ENCODE data around the gene GFRA4.

GFRA4 gene

DNA sequence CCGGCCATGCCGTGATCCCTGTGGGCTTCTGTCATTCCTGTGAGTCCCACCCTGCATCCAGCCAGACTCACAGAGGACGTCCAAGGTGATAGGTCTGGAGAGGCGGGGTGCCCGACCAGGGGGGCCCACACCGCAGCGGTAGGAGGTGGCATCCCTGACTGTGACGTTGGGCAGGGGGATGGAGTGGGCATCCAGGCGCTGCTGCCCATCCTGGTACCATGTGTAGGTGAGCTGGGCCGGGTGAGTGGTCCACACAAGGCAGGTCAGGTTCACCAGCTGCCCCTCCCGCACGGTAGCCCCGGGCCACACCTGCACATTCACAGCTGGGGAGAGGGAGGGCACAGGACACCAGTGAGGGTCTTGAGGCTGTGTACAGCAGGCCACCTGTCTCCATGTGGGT is 30.2 kb upstream of the GFRA4 start:
- no peak for DNase-seq

- no peak for DNase-seq
These were observed 29.6 kb upstream of the GFRA4 start for GRCh38 chr20:3692706-3693294.

DNA sequence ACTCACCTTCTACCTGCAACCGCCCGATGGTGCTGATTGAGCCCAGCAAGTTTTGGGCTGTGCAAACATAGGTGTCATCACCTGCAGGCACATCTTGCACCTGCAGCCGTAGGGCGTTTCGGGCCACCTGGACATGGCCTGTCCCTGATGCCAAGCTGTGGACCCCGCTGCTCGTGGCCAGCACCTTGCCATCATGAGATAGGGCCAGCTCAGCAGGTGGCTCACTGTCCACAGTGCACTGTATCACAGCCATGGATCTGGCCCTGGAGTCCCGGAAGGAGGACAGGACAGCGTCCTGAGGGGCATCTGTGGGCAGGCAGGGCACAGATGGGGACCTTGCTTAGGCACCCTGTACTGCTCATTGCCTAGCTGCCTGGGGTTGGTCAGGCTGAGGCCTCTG is 28.7 kb upstream of the GFRA4 start:
- no peak for DNase-seq

GRCh38 chr20:3691306-3691705 is 28.1 kb upstream of the GFRA4 start:
- no peak for DNase-seq

GRCh38 chr20:3690413-3690812 is 27.2 kb upstream of the GFRA4 start:
- DNase-seq = no peak

GRCh38 chr20:3689978-3690377 is 26.8 kb upstream of the GFRA4 start:
- no peak for DNase-seq

GRCh38 chr20:3687655-3688054 is 24.5 kb upstream of the GFRA4 start:
- DNase-seq = no peak

GRCh38 chr20:3686867-3687321 is 23.7 kb upstream of the GFRA4 start:
- no peak for DNase-seq

DNA sequence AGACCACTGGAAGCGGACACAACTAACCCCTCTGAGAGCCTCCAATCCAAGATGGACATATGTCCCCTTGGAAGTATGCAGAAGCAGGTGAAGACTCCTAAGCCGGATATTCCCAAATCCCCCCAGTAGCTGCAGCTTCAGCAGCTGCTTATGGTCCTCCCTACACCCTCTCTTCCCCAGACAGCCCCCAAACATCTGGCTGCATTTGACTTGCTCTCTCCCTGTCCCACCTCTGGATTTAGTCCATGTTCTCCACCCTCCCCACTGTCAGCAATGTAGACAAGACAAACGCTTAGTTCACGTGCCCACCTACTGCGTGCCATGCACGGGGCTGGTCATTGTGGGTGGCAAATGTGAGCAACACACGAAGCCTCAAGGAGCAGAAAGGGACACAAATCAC is 23.2 kb upstream of the GFRA4 start:
- DNase-seq = no peak

DNA sequence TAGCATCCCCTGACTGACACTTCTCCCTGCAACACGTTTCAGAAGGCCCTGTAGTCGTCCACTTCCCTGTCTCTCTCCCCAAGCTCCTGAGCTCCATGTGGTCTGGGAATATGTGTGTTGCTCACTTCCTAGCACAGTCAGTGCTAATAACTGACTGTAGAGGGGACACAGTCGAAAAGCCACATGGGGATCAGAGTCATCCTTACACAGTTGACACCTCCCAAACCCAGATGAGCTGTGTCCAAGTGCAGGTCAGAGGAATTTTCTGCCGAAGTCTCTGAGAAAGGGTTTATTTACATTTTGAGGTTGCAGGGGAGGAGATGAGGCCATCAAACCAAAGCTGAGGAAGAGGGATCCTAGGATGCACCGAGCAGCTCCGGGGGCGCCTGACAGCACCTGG is 22.1 kb upstream of the GFRA4 start:
- no peak for DNase-seq

DNA sequence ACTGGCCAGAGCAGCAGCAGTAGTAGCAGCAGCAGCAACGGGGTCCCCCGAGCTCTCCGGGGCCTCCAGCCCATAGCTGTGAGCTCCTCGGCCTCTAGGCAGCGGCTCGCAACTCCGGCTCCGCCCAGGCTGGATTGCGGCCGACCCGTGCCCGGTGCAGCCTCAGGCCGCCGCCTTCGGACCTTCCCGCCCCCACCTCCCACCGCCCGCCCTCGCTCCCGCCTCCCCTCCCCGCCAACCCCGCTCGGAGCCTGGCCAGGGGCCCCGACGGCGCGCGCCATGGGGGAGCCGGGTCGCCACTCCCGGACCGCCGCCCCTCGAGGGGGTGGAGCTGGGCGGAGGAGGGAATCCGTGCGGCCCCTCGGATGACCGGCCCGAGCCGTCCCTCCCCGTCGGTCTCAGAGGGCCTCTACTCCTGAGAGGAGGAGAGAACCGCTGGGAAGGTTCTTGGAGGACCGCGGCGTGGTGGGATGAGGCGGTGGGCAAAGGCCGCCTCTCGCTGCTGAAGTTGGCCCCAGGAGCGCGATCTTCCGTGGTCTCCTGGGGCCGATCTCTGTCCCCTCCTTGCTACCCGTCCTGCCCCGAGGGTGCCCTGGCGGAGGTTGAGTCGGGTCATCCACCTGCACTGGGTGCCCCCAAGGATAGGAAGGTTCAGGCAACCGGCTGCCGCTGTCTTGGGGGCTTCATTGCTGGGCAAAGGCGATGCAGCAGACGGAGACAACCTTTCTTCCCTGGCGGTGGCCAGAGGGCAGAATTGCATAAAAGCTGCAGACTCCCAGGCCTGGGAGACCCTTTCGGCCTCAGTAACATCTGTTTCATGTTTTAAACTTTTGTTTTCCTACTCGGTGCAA is 19.0 kb upstream of the GFRA4 start, which contains the start of gene ADAM33:
Gene ADAM33 (minus strand): TSS at position 80 of the 851 bp plus-strand sequence. CDS start 6 bp downstream, at position 74.
- no peak for DNase-seq

DNA sequence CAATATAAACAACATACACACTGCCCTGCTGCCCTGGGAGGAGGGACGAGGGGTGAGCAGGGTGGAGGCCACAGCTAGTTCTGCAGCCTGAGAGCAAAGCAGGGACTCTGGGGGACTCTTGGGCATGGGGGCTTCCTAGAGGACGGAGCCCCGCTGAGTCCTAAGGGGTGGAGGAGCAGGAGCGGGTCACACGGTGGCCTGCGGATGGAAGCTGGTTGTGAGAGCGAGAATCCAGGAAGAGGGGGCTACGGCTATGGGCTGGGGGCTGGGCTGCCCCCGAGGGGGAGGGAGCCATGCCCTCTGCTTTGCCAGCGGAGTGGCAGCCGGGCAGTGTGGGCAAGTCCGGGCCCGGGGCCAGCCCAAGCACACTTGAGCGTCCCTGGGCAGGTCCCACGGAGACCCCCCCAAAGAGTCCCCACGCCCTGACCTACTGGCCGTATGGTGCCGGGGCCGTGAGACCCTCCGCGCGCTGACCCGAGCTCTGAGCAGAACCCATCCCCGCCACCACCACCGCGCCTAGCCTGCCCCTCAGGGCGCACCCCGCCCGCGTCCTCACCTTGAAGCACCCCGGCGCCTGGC is 18.2 kb upstream of the GFRA4 start:
- no peak for DNase-seq

GRCh38 chr20:3680701-3681351 is 17.6 kb upstream of the GFRA4 start:
- no peak for DNase-seq

DNA sequence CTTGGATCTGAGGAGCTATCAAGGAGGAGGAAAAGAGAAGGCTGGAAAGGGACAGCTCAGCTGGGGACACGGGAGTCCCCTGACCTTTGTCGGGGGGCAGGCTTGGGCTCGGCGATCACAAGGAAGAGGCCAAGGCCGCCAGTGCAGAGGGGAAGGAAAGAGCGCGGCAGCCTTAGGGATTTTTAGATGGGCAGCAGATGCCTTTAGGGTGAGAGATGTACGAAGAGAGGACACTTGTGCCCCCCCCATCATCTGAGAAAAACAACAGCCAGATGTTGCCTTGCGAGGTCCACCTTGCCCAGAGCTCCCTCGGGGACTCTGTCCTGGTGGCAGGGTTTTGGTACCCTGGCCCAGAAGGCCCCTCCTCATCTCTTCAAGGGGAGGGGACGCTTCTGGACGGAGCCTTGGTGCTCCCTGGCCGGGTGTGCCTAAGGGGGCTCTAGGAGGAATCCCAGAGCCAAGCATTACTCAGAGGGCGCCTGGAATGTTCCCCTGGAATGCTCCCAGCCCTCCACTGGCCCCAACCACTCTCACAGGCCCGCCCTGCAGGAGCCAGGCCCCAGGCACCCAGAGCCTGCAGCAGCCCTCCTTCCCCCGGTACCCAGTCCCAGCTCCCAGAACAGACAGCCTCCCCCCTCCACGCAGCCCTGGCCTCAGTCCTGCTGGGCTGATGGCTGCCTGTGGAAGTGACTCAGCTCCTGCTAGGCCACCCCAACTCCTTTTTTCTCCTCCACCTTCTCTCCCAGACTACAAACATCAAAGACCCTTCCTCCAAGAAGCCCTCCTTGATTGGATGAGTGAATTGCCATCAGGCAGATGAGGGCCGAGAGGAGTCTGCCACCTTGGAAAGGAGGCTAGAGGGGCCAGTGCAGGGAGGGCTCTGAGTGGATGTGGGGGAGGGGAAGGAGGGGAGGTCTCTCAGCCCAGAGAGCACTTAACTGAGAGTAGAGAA is 16.8 kb upstream of the GFRA4 start:
- no peak for DNase-seq

GRCh38 chr20:3678856-3679720 is 15.9 kb upstream of the GFRA4 start:
- DNase-seq = no peak

GRCh38 chr20:3678198-3678597 is 15.0 kb upstream of the GFRA4 start:
- DNase-seq = no peak

- DNase-seq = no peak
These were observed 14.5 kb upstream of the GFRA4 start for GRCh38 chr20:3677733-3678132.

DNA sequence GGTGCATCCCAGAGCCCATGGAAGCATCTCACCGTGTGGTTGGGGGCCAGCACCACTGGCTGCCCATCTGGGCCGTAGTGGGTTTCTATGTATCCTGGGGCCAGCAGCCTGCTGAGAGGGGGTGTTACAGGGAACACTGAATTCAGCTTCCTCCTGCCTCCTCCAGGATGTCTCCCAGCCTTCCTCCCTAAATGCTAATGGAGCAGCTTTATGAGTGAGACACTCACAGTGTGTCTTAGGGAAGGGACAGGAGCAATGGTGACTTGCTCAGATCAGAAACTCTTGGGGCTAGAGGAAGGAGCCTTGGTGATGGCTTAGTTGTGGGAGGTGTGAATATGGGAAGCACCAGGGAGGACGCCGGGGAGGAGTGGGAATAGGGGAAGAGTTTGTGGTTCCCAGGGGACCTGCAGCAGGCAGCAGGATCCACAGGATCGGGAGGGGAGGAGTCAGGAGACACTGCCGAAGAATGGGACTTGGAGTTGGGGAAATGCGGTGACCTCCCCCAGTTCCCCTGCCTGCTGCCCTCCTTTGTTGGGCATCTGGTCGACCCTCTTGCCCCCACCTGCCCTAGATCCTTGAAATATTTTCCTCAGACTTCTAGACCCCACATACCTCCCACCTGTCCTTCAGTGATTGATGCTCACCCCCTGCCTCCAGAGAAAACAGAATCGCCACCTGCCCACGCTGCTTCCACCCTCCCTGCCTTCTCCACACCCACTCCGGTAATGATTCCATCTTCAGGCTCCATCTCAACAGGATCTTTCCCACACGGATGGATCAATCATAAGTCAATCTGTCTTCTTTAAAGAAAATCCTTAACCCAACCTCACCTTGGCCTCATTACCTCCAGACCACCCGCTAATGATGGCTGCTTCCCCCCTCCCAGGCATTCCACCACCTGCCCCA is 12.0 kb upstream of the GFRA4 start:
- DNase-seq = no peak

GRCh38 chr20:3674447-3674846 is 11.2 kb upstream of the GFRA4 start:
- no peak for DNase-seq
